Smooth muscle cell (in vitro differentiated cells): Measurements from ENCODE around the gene DNAJC5. TPM values are rescaled to one million over a fixed set of nuclear protein-coding genes. Genes with fewer than 3 reads are reported as not detected.
"Not testable (repeated sequence)": the region's sequence is repeated elsewhere in the genome, so short reads cannot be mapped to it uniquely, and the experiment has no call there.

Experiments used
- DNase-seq: peaks from one replicate; lab custom pipeline; 2025; ENCODE audit not compliant: unreplicated experiment; lab: John Stamatoyannopoulos, UW
- H2AFZ ChIP-seq: fragments of 200-600 bp; sonication (generic); 2 replicates; pipeline ENCODE4 v1.6.0; 2016; ENCODE audit warnings: antibody characterized with exemption, low read depth, mild to moderate bottlenecking
- H3F3A ChIP-seq: fragments of 200-600 bp; sonication (generic); 2 replicates; pipeline ENCODE4 v1.6.0; 2017; ENCODE audit warnings: antibody characterized with exemption, low read depth
- H3K27ac ChIP-seq: fragments of 200-600 bp; sonication (generic); 2 replicates; pipeline ENCODE4 v1.5.1; 2016; ENCODE audit warnings: low read depth, mild to moderate bottlenecking
- H3K27me3 ChIP-seq: fragments of 200-600 bp; sonication (generic); 2 replicates; pipeline ENCODE4 v1.6.1; 2016; ENCODE audit warnings: low read depth, mild to moderate bottlenecking
- H3K36me3 ChIP-seq: fragments of 200-600 bp; sonication (generic); 2 replicates; pipeline ENCODE4 v1.5.1; 2016; ENCODE audit warnings: low read depth
- H3K4me1 ChIP-seq: fragments of 200-600 bp; sonication (generic); 2 replicates; pipeline ENCODE4 v1.5.1; 2016; ENCODE audit warnings: low read depth
- H3K4me2 ChIP-seq: fragments of 200-600 bp; sonication (generic); 2 replicates; pipeline ENCODE4 v1.6.0; 2016; ENCODE audit warnings: mild to moderate bottlenecking
- H3K4me3 ChIP-seq: fragments of 200-600 bp; sonication (generic); 2 replicates; pipeline ENCODE4 v1.5.1; 2016; ENCODE audit warnings: mild to moderate bottlenecking
- H3K79me2 ChIP-seq: fragments of 200-600 bp; sonication (generic); 2 replicates; pipeline ENCODE4 v1.6.0; 2016; ENCODE audit warnings: low read depth, mild to moderate bottlenecking
- H3K9ac ChIP-seq: fragments of 200-600 bp; sonication (generic); 2 replicates; pipeline ENCODE4 v1.6.0; 2016; ENCODE audit warnings: low read depth
- H3K9me3 ChIP-seq: fragments of 200-600 bp; sonication (generic); replicated peaks from 2 replicates; pipeline ENCODE4 v1.5.1; 2016; ENCODE audit warnings: low read depth
- H4K20me1 ChIP-seq: fragments of 200-600 bp; sonication (generic); 2 replicates; pipeline ENCODE4 v1.6.0; 2016; ENCODE audit warnings: low read depth
- CTCF ChIP-seq: fragments of 200-600 bp; sonication (generic); IDR thresholded peaks from 2 replicates; pipeline ENCODE4 v1.5.1; 2017; ENCODE audit warnings: borderline replicate concordance, mild to moderate bottlenecking, antibody characterized with exemption; ENCODE audit not compliant: insufficient read depth, poor library complexity, severe bottlenecking
- WGBS: methylation state at CpG from one replicate; pipeline ENCODE4 v1.1.7; 2016; ENCODE audit warnings: low lambda C conversion rate; 5-methylcytosine and 5-hydroxymethylcytosine counted together
- polyA plus RNA-seq: library from polyadenylated mRNA; unstranded; fragments of >200 nt; fragmentation: Nextera tagmentation; extraction: Ambion mirVana; gene quantifications from 2 replicates; pipeline ENCODE4 v1.2.1, GENCODE V29; 2016
- total RNA-seq: library from RNA; depleted of rRNA; stranded (reverse); fragments of >200 nt; gene quantifications from 2 replicates; pipeline ENCODE4 v1.2.3, GENCODE V29; 2014

The DNAJC5 gene
- total and polyA plus RNA-seq, 2 experiments from 2014 or later, result 8.7 to 24.5 TPM

- no peaks in the 10 kb centered on the region for H3K27me3 ChIP-seq
- H3K36me3 ChIP-seq, result no peaks in the 10 kb centered on the region
- no peaks in the 10 kb centered on the region for H3K9me3 ChIP-seq
- H3K4me1 ChIP-seq, result peaks cover 23% of the 10 kb centered on the region
- no peak for DNase-seq
- H3K9ac ChIP-seq, result no peak overlapping the region
- no peak for TF ChIP-seq CTCF
- WGBS, result 37% methylated on average over 8 of the region's 16 CpGs
- H3K4me3 ChIP-seq, result no peak overlapping the region
- no peaks in the 10 kb centered on the region for H3F3A ChIP-seq
- H3K79me2 ChIP-seq, result no peaks in the 10 kb centered on the region
- H3K27ac ChIP-seq, result no peak overlapping the region
- no peak overlapping the region for H2AFZ ChIP-seq
- no peak overlapping the region for H3K4me2 ChIP-seq
- H4K20me1 ChIP-seq, result no peaks in the 10 kb centered on the region
Observed at GRCh38 chr20:63847237-63848002, 47.5 kb upstream of the DNAJC5 start.

GRCh38 chr20:63848003-63848911, 46.7 kb upstream of the DNAJC5 start:
- no peak for TF ChIP-seq CTCF
- Histone ChIP-seq H3K27ac (no peak overlapping the region), H2AFZ (no peak overlapping the region), H3K27me3 (no peaks in the 10 kb centered on the region), H3K4me2 (no peak overlapping the region), H3K9me3 (no peaks in the 10 kb centered on the region), H3K4me1 (peaks cover 23% of the 10 kb centered on the region), H3F3A (no peaks in the 10 kb centered on the region), H3K4me3 (no peak overlapping the region), H3K36me3 (no peaks in the 10 kb centered on the region), H3K9ac (no peak overlapping the region), H4K20me1 (no peaks in the 10 kb centered on the region), H3K79me2 (no peaks in the 10 kb centered on the region)
- WGBS, result 75% methylated on average over 26 of the region's 28 CpGs
- no peak for DNase-seq

- Histone ChIP-seq H3K27me3 (no peaks in the 10 kb centered on the region), H3K4me2 (no peak overlapping the region), H3K9me3 (no peaks in the 10 kb centered on the region), H3K4me3 (no peak overlapping the region), H2AFZ (no peak overlapping the region), H3K36me3 (no peaks in the 10 kb centered on the region), H3K79me2 (no peaks in the 10 kb centered on the region), H3K4me1 (peaks cover 42% of the 10 kb centered on the region), H3K27ac (no peak overlapping the region), H3K9ac (no peak overlapping the region), H3F3A (no peaks in the 10 kb centered on the region), H4K20me1 (no peaks in the 10 kb centered on the region)
- TF ChIP-seq CTCF, result no peak
- no peak for DNase-seq
- WGBS, result 92% methylated on average over 25 of the region's 27 CpGs
Observed at GRCh38 chr20:63850689-63851547, 44.0 kb upstream of the DNAJC5 start.

GRCh38 chr20:63851548-63851943, 43.4 kb upstream of the DNAJC5 start:
- H3K27me3 ChIP-seq, H3F3A ChIP-seq, H3K79me2 ChIP-seq, H4K20me1 ChIP-seq, H3K4me3 ChIP-seq, H3K36me3 ChIP-seq, H3K9me3 ChIP-seq, H3K9ac ChIP-seq, H2AFZ ChIP-seq, H3K4me2 ChIP-seq, H3K27ac ChIP-seq, DNase-seq: not testable (repeated sequence)
- 96% methylated on average over 14 of the region's 14 CpGs for WGBS
- peaks cover 35% of the 10 kb centered on the region for H3K4me1 ChIP-seq

- not testable (repeated sequence) for DNase-seq, H3K27me3 ChIP-seq, H4K20me1 ChIP-seq, H3F3A ChIP-seq, H2AFZ ChIP-seq, H3K4me3 ChIP-seq, H3K9ac ChIP-seq, H3K79me2 ChIP-seq, H3K9me3 ChIP-seq, H3K36me3 ChIP-seq
- H3K4me2 ChIP-seq, result peak overlapping the region; percentile 78
- H3K27ac ChIP-seq, result peak overlapping the region; percentile 8
- 63% methylated on average over 2 of the region's 4 CpGs for WGBS
- H3K4me1 ChIP-seq, result peaks cover 25% of the 10 kb centered on the region
Observed at GRCh38 chr20:63853733-63854068, 41.2 kb upstream of the DNAJC5 start.
